HepG2 (cell line): ENCODE measurements around the gene P4HB. TPM values are rescaled to one million over a fixed set of nuclear protein-coding genes. Genes with fewer than 3 reads are reported as not detected.

ENCODE experiments used
- CREM ChIP-seq, 2 experiments: sonication (generic) in 1 of 2; formaldehyde crosslinking in 1 of 2; IDR thresholded peaks; 2 replicates each; pipeline versions ENCODE4 v1.4.0 to v1.6.1; 2016 to 2020; ENCODE audit warnings: antibody characterized with exemption in 1 of 2, mild to moderate bottlenecking in 1 of 2, missing genetic modification reagents in 1 of 2
- FUBP1 ChIP-seq: sonication (generic); formaldehyde crosslinking; IDR thresholded peaks from 2 replicates; pipeline ENCODE4 v1.5.1; 2020; ENCODE audit warnings: missing genetic modification reagents, mild to moderate bottlenecking, borderline replicate concordance
- HNF4G ChIP-seq, 2 experiments: sonication (generic) in 1 of 2; formaldehyde crosslinking in 1 of 2; IDR thresholded peaks; 2 replicates each; pipeline versions ENCODE4 v1.4.0 to v1.6.1; 2011 to 2020; ENCODE audit warnings: borderline replicate concordance in 2 of 2, low read depth in 2 of 2, mild to moderate bottlenecking in 2 of 2, low read length in 1 of 2, missing genetic modification reagents in 1 of 2, moderate library complexity in 1 of 2
- HNRNPL ChIP-seq: fragments of 200-400 bp; formaldehyde crosslinking; IDR thresholded peaks from 2 replicates; pipeline ENCODE4 v1.6.1; 2017; ENCODE audit warnings: mild to moderate bottlenecking, low read depth, low read length
- PAX8 ChIP-seq: sonication (generic); formaldehyde crosslinking; IDR thresholded peaks from 2 replicates; pipeline ENCODE4 v1.8.0; 2022; ENCODE audit warnings: mild to moderate bottlenecking, missing genetic modification reagents, borderline replicate concordance
- REL ChIP-seq: sonication (generic); formaldehyde crosslinking; conservative IDR thresholded peaks from 2 replicates; pipeline ENCODE4 v1.8.0; 2022; ENCODE audit warnings: mild to moderate bottlenecking, missing genetic modification reagents, moderate library complexity
- SAP130 ChIP-seq: IDR thresholded peaks from 2 replicates; pipeline ENCODE4 v1.6.1; 2016; ENCODE audit warnings: low read depth
- SMARCE1 ChIP-seq: fragments of 450-650 bp; IDR thresholded peaks from 2 replicates; pipeline ENCODE4 v1.6.1; 2017; ENCODE audit warnings: borderline replicate concordance
- SOX5 ChIP-seq: IDR thresholded peaks from 2 replicates; pipeline ENCODE4 v1.6.1; 2016; ENCODE audit warnings: borderline replicate concordance
- TGIF2 ChIP-seq: IDR thresholded peaks from 2 replicates; pipeline ENCODE4 v1.6.1; 2016; ENCODE audit warnings: control low read depth, missing compliant biosample characterization
- UBTF ChIP-seq: sonication (generic); formaldehyde crosslinking; IDR thresholded peaks from 2 replicates; pipeline ENCODE4 v1.4.0; 2020; ENCODE audit warnings: mild to moderate bottlenecking, missing genetic modification reagents
- ZFP37 ChIP-seq: sonication (generic); formaldehyde crosslinking; IDR thresholded peaks from 2 replicates; pipeline ENCODE4 v1.4.0; 2020; ENCODE audit warnings: missing genetic modification reagents, borderline replicate concordance
- ZNF235 ChIP-seq: sonication (generic); formaldehyde crosslinking; IDR thresholded peaks from 2 replicates; pipeline ENCODE4 v1.8.1; 2023; ENCODE audit warnings: mild to moderate bottlenecking, missing genetic modification reagents, borderline replicate concordance
- ZNF687 ChIP-seq: sonication (generic); formaldehyde crosslinking; IDR thresholded peaks from 2 replicates; pipeline ENCODE4 v1.5.1; 2020; ENCODE audit warnings: mild to moderate bottlenecking, missing genetic modification reagents, moderate library complexity
- ZNF740 ChIP-seq: sonication (generic); formaldehyde crosslinking; IDR thresholded peaks from 2 replicates; pipeline ENCODE4 v1.4.0; 2020; ENCODE audit warnings: missing genetic modification reagents
- ZNF784 ChIP-seq: sonication (generic); formaldehyde crosslinking; IDR thresholded peaks from 2 replicates; pipeline ENCODE4 v1.5.1; 2020; ENCODE audit warnings: missing genetic modification reagents, mild to moderate bottlenecking, borderline replicate concordance
- polyA plus RNA-seq, 8 experiments: library from polyadenylated mRNA; depleted of rRNA in 3 of 8; stranded (reverse) in 7 of 8; unstranded in 1 of 8; fragments of >200 nt; fragmentation: Illumina TruSeq in 4 of 8; extraction: Trizol in 4 of 8; gene quantifications; 2 replicates each; pipeline versions ENCODE4 v1.2.1 to v1.2.3, GENCODE V29; 2011 to 2016; ENCODE audit warnings: low read depth in 4 of 8, missing spikeins in 1 of 8, mixed read lengths in 1 of 8; ENCODE audit not compliant: insufficient read depth in 1 of 8
- total RNA-seq, 5 experiments: library from RNA; depleted of rRNA; stranded (reverse); fragments of >200 nt; fragmentation: Illumina TruSeq; extraction: Trizol; gene quantifications; 2 replicates each; pipeline ENCODE4 v1.2.3, GENCODE V29; 2016; ENCODE audit warnings: low read depth in 1 of 5

Gene P4HB
- total and polyA plus RNA-seq, 2 of the 13 experiments (the other 11 are each of a cell fraction or from before 2014, with no cell fraction given) = 185 to 782 TPM

GRCh38 chr17:81832608-81833159 lies 27.7 kb downstream of the P4HB start (continued):
- TF ChIP-seq CREM (IDR thresholded peaks at IDR 0.05) (no peak), CREM (CRISPR knock-in tag; IDR thresholded peaks at IDR 0.05) (peak; percentile 7; the same call in 1 of the 2 replicates), FUBP1 (CRISPR knock-in tag) (no peak), ZNF784 (CRISPR knock-in tag) (0 out of 2 replicates have a peak, but pooled peaks have one; percentile 9), SOX5 (CRISPR knock-in tag) (no peak), HNF4G (IDR thresholded peaks at IDR 0.05; ENCODE audit: borderline replicate concordance, low read depth, low read length) (no peak), HNF4G (CRISPR knock-in tag; IDR thresholded peaks at IDR 0.05; ENCODE audit: borderline replicate concordance, low read depth) (no peak), HNRNPL (0 out of 2 replicates have a peak, but pooled peaks have one; percentile 46), SAP130 (CRISPR knock-in tag) (peak; percentile 70), TGIF2 (CRISPR knock-in tag) (no peak), UBTF (CRISPR knock-in tag) (peak; percentile 68; the same call in 1 of the 2 replicates), ZFP37 (CRISPR knock-in tag) (0 out of 2 replicates have a peak, but pooled peaks have one; percentile 47), REL (no peak), ZNF740 (CRISPR knock-in tag) (peak; percentile 65), ZNF235 (CRISPR knock-in tag) (0 out of 2 replicates have a peak, but pooled peaks have one; percentile 16), SMARCE1 (no peak), PAX8 (CRISPR knock-in tag) (no peak), ZNF687 (peak; percentile 32; the same call in 1 of the 2 replicates)
